IPS-15b (cell line): Measurements from ENCODE around the gene VSTM2L.

Experiments used
- H3K27me3 ChIP-seq: one replicate; pipeline ENCODE4 v1.6.1; 2013; ENCODE audit warnings: low read length; ENCODE audit not compliant: control insufficient read depth, insufficient read depth
- H3K36me3 ChIP-seq: one replicate; pipeline ENCODE4 v1.6.1; 2013; ENCODE audit warnings: low read length; ENCODE audit not compliant: control insufficient read depth, insufficient read depth
- H3K4me1 ChIP-seq: one replicate; pipeline ENCODE4 v1.6.1; 2013; ENCODE audit warnings: mild to moderate bottlenecking, low read length; ENCODE audit not compliant: control insufficient read depth, insufficient read depth
- H3K4me3 ChIP-seq: one replicate; pipeline ENCODE4 v1.5.1; 2013; ENCODE audit warnings: low read depth, low read length
- H3K9ac ChIP-seq: one replicate; pipeline ENCODE4 v1.6.1; 2013; ENCODE audit warnings: low read depth, mild to moderate bottlenecking, low read length
- H3K9me3 ChIP-seq: one replicate; pipeline ENCODE4 v1.6.1; 2013; ENCODE audit warnings: mild to moderate bottlenecking, low read length; ENCODE audit not compliant: control insufficient read depth, insufficient read depth

VSTM2L gene

DNA sequence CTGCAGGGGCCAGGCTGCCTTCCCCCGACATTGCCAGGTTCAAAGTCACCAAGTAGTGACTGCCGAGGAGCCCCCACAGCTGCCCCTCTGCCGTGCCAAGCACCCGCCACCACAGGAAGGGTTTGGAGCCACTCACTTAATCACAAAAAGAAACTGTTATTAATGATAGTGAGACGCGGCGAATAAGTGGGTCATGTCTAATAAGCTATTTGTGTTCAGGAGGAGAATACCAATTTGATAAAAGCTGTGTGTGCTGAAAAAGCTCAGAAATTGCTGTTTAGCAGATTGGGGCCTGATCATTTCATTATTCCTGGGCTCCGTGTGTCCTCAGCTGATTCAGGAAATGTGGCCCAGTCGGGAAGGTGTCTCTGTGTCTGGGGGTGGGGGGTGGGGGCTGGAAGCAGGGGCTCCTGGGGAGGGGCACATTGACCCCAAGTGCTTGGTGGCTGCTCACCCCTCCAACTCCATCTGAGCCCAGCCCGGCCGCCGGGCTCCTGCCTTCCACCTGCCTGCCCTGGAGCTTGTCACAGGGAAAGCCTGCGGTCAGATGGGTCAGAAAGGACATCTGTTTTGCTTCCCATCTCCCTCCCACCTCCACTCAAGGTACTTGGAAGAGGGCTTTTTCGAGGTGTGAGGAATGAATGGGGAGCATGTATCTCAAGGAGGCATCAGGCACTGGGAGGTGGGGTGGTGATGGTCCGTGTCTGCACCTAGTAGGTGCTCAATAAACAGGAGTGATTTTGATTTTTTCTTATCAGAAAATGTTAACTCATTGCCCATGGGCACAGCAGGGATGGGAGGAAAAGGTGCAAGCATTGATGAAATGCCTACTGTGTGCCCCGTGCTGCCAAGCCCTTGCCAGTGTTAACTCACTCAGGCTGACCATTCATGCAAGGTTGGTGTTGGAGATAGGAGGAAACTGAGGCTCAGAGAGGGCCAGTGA lies 3.0 kb downstream of the VSTM2L start:
- no peak overlapping the region for H3K9ac ChIP-seq
- H3K9me3 ChIP-seq = no peaks in the 10 kb centered on the region
- peaks cover 5% of the 10 kb centered on the region for H3K27me3 ChIP-seq
- H3K36me3 ChIP-seq = no peaks in the 10 kb centered on the region
- peaks cover 6% of the 10 kb centered on the region for H3K4me1 ChIP-seq
- H3K4me3 ChIP-seq = no peak overlapping the region

DNA sequence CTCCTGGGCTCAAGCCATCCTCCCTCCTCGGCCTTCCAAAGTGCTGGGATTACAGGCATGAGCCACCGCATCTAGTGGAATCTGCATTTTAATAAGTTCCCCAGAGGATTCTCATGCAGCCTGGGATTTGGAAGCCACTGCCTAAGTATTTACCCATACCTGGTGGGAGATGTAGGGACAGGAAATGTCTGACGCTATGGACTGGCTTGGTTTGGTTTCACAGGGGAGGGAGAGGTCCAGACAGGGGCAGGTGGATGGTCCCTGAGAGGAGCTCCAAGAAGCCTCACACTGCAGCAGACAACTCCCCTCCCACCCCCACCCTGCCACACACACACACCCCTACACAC lies 4.4 kb downstream of the VSTM2L start:
- no peaks in the 10 kb centered on the region for H3K36me3 ChIP-seq
- H3K27me3 ChIP-seq = peaks cover 4% of the 10 kb centered on the region
- H3K9me3 ChIP-seq = no peaks in the 10 kb centered on the region
- peaks cover 14% of the 10 kb centered on the region for H3K4me1 ChIP-seq
- H3K9ac ChIP-seq = no peak overlapping the region
- H3K4me3 ChIP-seq = no peak overlapping the region

DNA sequence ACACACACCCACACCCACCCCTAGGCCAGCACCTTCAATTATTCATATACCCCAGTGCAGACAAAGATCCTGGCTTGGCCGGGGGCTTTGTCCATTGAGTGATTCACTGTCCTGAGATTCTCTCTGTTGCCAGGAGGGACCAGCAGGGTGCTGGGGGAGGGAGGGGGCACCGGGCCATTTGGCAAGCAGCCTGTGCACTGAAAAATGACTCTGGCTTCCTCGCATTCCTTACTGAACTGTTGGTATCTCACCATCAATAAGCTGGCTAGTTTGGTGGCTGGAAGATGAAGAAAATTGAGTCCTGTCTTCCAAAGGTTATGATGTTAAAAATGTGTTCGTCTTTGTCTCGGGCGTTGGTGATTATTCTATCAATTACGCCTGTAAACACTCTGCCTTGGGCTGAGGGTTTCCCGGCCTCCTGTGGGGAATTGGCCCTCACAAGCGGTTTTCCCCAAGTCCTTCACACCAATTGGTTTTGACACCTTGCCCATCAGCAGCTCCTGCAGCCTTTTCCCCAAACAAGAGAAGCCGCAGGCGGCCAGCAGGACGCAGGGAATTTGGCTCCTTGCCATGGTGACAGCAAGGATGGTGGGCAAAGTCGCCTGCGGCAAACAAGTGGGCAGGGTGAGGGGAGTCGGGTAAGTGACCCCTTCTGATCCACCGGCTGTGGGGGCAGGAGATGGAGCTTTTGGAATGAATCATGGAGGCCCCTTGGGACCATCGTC lies 4.9 kb downstream of the VSTM2L start:
- Histone ChIP-seq H3K9me3 (no peaks in the 10 kb centered on the region), H3K4me1 (peaks cover 15% of the 10 kb centered on the region), H3K36me3 (no peaks in the 10 kb centered on the region), H3K9ac (no peak overlapping the region), H3K4me3 (no peak overlapping the region), H3K27me3 (peaks cover 8% of the 10 kb centered on the region)

DNA sequence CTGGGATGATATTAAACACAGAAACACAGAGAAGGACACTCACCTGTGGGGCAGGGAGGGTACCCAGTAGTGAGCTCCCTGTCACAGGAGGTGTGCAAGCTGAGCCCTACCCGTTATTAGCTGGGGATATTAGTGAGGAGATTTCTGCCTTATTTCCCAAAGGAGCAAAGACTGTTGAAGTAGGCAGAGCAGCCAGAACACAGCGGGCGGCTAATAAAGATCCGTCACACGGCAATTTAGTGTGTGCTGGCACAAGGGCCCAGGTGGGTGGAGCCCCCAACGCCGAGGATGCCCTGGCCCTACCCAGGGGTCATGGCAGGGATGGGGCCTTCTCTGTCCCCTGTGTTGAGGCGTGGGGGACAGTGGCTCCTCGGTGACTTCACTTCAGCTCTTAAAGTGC lies 8.3 kb downstream of the VSTM2L start:
- Histone ChIP-seq H3K36me3 (no peaks in the 10 kb centered on the region), H3K4me3 (no peak overlapping the region), H3K27me3 (peaks cover 7% of the 10 kb centered on the region), H3K9me3 (no peaks in the 10 kb centered on the region), H3K4me1 (peaks cover 15% of the 10 kb centered on the region), H3K9ac (no peak overlapping the region)

DNA sequence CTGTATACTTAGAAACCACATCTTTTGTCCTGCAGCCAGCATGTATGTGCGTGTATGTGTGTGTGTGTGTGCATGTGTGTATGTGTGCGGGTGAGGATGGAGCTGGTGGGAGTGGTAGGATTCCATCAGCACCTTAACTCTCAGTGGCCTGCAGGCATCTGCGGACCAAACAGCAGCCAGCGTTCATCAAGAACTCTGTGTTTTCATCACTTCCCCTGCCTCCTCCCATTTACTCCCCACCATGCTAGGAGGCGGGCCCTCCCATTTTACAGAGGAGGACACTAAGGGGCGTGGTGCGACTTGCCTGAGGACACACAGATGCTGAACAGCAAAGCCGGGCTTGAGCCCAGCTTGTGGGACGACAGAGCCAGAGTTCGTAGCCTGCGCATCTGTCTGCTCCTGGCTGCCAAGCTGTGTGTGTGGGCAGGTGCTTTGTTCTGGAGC lies 8.9 kb downstream of the VSTM2L start:
- H3K9me3 ChIP-seq = no peaks in the 10 kb centered on the region
- peaks cover 15% of the 10 kb centered on the region for H3K4me1 ChIP-seq
- H3K27me3 ChIP-seq = peaks cover 9% of the 10 kb centered on the region
- H3K9ac ChIP-seq = no peak overlapping the region
- H3K4me3 ChIP-seq = no peak overlapping the region
- H3K36me3 ChIP-seq = no peaks in the 10 kb centered on the region

DNA sequence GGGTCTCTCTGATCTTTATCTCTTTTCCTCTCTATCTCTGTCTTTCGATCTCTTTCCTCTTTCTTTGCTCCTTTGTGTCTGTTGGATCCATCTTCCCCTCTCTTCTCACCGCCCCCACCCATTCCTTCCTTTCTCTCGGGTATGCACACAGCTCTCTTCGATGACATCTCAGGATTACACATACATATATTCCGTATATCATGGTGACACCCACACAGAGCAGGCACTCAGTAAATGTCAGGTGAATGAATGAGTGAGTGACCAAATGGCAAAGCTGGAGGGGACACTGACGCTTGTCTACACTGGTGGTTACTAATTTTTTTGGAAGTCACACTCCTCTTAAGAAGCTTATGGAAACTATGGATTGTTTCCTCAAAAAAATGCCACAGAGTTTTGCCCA lies 9.9 kb downstream of the VSTM2L start:
- Histone ChIP-seq H3K27me3 (peaks cover 9% of the 10 kb centered on the region), H3K9ac (no peak overlapping the region), H3K9me3 (no peaks in the 10 kb centered on the region), H3K4me1 (peaks cover 13% of the 10 kb centered on the region), H3K36me3 (no peaks in the 10 kb centered on the region), H3K4me3 (no peak overlapping the region)

DNA sequence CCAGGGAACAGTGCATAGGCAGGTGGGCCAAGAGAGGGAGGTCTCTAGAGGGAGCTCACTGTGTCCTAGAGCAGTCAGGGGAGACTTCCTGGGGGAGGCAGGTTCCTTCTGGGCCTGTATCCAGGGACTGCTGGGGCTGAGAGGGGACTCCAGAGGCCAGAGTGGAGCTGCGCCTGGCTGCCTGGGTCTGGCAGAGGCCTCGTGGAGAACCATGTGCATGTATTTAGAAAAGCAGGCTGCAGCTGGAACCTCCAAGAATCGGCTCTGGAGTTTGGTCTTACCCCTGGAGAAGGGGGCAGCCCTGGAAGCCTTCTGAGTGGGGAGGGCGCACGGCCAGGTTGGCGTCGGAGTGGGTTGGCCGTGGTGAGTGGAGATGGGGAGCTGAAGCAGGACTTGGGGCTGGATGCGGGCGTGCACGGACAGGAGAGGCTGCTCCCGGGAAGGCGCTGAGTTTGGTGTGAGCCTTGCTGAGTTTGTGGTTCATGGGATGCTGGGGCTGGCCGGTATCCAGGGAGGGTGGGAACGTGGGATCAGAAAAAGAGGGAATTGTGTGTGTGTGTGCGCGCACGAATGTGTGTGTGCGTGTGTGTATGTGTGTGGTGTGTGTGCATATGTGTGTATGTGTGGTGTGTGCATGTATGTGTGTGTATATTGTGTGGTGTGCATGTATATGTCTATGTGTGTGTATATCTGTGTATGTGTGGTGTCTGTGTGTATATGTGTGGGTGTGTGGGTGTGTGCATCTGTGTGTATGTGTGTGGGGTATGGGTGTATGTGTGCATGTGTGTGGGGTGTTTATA lies 10.8 kb downstream of the VSTM2L start:
- Histone ChIP-seq H3K4me1 (peaks cover 11% of the 10 kb centered on the region), H3K36me3 (no peaks in the 10 kb centered on the region), H3K4me3 (no peak overlapping the region), H3K9ac (no peak overlapping the region), H3K9me3 (no peaks in the 10 kb centered on the region), H3K27me3 (peaks cover 11% of the 10 kb centered on the region)

DNA sequence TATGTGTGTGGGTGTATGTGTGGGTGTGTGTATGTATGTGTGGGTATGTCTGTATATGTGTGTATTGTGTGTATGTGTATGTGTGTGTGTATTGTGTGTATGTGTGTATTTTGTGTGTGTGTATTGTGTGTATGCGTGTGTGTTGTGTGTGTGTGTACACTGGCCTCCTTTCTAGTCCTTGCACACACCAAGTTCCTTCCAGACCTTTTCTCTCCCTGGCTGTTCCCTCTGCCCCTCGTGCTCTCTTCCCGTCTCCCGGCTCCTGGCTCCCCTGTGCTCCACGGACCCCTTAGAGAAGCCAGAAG lies 11.4 kb downstream of the VSTM2L start:
- peak overlapping the region; percentile 71 for H3K4me3 ChIP-seq
- peaks cover 11% of the 10 kb centered on the region for H3K27me3 ChIP-seq
- H3K36me3 ChIP-seq = no peaks in the 10 kb centered on the region
- H3K4me1 ChIP-seq = peaks cover 9% of the 10 kb centered on the region
- no peak overlapping the region for H3K9ac ChIP-seq
- no peaks in the 10 kb centered on the region for H3K9me3 ChIP-seq

DNA sequence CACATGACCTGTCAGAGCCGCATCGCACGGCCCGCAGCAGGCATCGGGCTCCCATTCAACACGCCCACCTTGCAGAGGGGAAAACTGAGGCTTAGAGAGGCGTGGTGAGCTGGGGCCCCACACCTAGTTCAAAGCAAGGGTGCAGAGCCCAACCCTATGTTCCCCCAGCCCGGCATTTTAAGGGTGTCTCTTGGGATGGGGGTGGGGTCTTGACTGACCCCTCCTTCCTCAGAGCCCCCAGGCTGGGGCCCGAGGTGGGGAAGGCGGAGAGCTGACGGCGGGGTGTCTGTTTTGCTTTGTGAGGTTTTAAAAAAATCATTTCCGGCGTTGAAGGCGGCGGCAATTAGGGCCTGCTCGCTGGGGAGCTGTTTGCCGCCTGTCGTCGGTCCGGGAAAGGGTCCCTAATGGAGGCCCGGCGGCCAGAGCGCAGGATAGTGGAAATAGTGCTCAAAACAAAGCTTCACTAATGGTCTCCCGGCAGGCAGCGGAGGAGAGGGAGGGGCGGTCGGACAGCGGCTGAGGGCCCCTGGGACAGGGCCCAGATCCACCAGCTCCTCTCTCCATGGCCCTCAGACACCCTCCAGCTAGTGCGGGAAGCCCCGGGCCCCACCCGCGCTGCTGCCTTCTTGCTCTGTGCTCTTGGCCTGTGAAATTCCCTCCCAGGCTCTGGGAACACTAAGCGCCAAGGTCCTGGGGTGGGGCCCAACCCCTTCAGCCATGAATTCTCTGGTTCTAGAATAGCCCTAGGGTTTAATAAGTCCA lies 11.9 kb downstream of the VSTM2L start:
- no peak overlapping the region for H3K9ac ChIP-seq
- H3K4me1 ChIP-seq = peaks cover 8% of the 10 kb centered on the region
- peak overlapping the region; percentile 71 for H3K4me3 ChIP-seq
- no peaks in the 10 kb centered on the region for H3K36me3 ChIP-seq
- no peaks in the 10 kb centered on the region for H3K9me3 ChIP-seq
- peaks cover 11% of the 10 kb centered on the region for H3K27me3 ChIP-seq

DNA sequence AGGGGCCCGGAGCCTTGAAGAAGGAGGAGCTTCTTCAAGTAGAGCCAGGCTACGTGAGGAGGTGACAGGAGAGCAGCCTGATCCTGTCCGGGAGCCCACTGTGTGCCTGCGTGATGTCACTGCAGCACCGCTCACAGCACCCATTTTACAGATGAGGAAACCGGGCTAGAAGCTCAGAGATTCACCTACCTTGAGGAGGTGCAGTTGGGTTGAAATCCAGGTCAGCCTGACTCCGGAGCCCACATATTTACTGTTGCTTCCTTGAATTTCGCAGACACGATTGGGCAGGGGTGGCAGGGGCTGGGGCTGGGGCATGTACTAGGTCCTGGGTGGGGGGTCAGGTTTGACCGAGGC lies 12.5 kb downstream of the VSTM2L start:
- Histone ChIP-seq H3K9ac (no peak overlapping the region), H3K9me3 (no peaks in the 10 kb centered on the region), H3K36me3 (no peaks in the 10 kb centered on the region), H3K4me3 (peak overlapping the region; percentile 71), H3K27me3 (peaks cover 11% of the 10 kb centered on the region), H3K4me1 (peaks cover 8% of the 10 kb centered on the region)
